Measurements from ENCODE around the gene SERPINA3.
"Not testable (repeated sequence)": the region's sequence is repeated elsewhere in the genome, so short reads cannot be mapped to it uniquely, and the experiment has no call there.

SERPINA3 gene

DNA sequence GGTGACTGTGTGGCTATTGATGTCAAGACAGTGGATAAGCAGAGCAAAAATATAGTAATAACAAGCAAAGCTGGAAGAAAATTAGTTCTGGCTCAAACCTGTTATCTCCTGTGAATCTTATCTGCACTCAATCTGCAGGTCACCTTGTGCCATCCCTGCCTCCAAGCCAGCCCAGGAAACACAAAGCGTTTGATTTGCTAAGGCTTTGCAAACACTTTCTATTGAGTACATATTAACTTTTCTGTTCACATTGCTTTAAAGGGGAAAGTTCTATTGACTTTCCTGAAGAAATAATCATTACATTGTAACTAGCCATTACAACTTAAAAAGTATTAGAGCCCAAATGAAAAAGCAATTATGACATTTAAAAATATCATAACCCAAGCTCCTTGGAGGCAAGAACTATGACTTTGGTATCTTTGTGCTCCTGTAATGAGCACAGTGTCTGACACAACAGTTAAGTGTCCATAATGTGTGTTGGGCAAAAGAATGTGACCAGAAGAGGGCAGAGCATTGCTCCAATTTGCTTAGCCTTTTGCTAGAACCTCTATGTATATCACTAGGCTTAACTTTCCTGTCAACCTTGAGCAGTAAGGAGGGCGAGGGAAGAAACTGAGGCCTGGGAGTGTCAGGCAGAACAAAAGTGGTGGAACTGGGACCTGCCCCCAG lies 24.7 kb downstream of the SERPINA3 start:
- DNase-seq = no peak

DNA sequence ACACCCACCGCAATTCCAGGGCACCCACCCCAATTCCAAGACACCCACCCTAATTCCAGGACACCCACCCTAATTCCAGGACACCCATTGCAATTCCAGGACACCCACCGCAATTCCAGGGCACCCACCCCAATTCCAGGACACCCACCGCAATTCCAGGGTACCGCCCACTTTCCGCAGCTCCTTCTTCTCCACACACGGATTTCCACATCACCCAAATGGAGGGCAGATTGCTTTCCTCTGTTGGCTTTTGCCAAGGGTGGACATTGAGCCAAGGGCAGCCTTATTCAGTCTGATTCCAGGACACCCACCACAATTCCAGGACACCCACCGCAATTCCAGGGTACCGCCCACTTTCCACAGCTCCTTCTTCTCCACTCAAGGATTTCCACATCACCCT lies 25.6 kb downstream of the SERPINA3 start:
- DNase-seq = not testable (repeated sequence)

DNA sequence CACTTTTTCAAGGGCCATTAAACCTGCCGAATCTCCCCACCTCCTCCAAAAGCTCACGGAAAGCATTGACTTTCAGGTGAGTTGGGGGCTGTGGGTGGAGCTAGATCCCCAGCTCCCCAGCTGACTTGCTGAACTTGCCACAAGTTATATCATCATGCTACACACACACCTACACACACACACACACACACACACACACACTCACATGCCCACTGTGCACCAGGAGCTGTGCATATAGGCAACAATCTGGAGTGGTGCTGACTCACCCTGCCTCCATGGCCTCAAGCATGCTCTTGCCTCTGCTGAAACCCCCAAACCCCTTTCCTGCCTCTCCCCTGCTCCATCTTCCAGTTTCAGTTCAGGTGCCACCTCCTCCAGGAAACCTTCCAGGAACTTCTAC lies 26.1 kb downstream of the SERPINA3 start:
- DNase-seq = no peak

DNA sequence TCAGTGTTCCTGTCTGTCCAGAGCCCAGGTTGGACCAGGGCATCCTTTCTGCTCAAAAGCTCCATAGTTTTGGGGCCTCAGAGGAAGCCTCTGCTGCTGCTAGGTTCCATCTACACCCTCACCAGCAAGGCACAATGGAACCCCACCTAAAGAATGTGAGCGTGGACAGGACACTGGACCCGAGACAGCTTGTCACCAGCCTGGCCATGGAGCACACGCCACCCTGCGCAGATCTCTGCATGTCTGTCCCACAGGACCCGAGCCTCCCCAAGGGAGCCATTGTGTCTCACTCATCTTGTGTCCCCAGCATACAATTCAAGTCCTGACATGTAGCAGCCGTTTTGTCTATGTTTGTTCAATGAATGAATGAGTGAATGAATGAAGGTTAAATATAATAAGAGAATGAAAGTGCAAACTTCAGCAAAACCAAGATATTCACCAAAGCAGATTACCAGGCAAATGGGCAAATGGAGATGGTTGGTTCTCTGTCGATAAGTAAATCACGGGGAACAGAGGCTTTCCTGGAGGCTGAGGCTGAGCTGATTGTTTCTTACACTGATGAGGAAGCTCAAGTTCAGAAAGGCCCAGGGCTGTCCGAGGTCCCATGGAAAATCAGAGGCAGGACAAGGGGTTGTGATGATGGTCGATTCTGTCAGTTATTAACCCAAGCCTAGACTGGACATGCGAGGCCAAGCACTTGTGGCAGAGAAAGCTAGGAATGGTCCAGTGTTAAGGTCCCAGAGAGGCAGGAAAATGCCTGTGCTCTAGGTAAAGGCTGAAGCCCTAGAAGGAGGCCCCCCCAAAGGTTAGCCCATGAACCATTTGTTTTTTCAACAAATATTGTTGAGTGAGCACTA lies 27.0 kb downstream of the SERPINA3 start:
- no peak for DNase-seq

DNA sequence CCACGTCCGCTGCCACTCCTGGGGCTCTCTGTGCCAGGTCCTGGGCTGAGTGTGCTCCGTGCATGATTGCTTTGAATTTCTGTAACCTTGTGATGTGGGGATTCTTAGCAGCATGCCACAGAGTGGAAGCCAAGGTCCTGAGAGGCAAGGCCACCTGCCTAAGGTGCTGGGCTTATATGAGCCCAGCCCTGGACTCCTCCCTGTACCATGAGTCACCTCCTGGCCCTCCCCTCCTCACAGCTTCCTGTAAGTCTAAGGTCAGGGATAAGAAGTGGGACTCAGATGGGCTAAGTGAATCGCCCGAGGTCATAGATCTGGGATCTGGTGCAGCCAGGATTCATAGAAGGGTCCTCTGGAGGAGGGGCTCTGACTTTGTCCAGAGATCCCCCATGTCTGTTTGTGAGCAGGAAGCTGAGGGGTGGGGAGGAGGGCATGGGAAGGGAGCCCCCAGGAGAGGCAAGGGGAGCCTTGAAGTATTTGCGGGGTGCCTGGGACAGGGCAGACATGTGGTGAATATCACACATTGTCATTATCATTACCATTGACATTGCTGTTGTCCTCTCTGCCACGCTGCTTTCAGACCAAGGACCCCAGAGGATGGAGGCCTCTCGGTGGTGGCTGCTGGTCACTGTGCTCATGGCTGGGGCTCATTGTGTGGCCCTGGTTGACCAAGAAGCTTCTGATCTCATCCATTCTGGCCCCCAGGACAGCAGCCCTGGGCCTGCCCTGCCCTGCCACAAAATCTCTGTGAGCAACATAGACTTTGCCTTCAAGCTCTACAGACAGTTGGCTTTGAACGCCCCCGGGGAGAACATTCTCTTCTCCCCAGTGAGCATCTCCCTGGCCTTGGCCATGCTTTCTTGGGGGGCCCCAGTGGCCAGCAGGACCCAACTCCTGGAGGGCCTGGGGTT lies 28.8 kb downstream of the SERPINA3 start:
- DNase-seq = no peak

- DNase-seq = no peak
Measured at GRCh38 chr14:94641632-94641955, 29.4 kb downstream of the SERPINA3 start.

DNA sequence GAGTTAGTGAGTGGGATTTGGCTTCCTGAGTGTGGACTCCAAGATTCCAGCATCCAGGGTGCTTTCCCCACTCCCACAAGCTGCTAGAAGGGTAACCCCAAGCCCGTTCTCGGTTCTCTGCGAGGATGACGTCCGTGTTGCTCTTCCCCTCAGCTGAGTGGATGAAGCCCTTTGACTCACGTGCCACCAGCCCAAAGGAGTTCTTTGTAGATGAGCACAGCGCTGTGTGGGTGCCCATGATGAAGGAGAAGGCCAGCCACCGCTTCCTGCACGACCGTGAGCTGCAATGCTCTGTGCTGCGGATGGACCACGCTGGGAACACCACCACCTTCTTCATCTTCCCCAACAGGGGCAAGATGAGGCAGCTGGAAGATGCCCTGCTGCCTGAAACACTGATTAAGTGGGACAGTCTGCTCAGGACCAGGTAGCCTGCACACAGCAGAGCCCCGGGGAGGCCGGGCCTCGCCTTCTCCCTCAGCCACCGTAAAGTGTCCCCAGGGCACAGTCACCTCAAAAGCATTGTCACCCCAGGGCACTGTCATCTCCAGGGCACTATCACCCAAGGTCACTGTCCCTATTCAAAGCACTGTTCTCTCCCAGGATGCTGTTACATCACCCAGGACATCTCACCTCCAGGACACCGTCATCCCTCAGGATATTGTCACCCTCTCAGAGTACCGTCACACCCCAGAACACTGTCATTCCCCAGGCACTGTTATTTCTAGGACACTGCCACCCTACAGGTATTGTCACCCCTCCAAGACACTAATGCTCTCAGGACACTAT lies 31.3 kb downstream of the SERPINA3 start:
- DNase-seq = no peak

DNA sequence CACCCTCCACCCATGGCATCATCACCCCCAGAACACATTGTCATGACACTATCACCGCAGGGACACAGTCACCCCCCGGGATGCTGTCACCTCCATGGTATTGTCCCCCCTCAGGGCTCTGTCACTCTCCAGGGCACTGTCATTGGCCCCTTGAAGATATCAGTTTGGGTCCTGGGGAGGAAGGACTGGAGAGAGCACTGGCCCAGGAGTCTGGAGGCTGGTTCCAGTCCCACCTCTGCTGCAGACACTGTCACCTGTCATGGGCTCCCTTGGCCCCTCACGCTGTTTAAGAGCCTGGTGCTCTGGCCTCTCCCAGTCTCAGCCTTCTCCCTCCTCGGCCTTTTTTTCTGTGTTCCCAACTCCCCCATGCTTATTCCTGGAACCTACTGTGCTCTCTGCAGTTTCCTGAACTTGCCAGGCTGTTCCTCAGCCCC lies 31.9 kb downstream of the SERPINA3 start:
- no peak for DNase-seq

GRCh38 chr14:94646066-94646465 lies 33.9 kb downstream of the SERPINA3 start:
- no peak for DNase-seq

DNA sequence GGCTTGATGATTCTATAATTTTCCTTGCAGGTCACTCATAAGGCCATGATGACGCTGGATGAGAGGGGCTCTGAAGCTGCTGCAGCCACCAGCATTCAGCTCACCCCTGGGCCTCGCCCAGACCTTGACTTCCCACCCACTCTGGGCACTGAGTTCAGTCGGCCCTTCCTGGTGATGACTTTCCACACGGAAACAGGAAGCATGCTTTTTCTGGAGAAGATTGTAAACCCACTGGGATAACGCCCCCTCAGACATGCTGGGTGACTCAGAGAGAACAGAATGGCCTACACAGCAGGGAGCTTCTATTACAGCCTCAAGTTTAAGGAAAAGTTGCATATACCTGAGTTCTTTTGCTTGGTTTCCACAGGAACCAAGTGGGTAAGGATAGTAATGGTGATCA lies 34.3 kb downstream of the SERPINA3 start:
- no peak for DNase-seq

- no peak for DNase-seq
Measured at GRCh38 chr14:94648801-94649200, 36.6 kb downstream of the SERPINA3 start.

- no peak for DNase-seq
Measured at GRCh38 chr14:94649543-94650443, 37.6 kb downstream of the SERPINA3 start.

DNA sequence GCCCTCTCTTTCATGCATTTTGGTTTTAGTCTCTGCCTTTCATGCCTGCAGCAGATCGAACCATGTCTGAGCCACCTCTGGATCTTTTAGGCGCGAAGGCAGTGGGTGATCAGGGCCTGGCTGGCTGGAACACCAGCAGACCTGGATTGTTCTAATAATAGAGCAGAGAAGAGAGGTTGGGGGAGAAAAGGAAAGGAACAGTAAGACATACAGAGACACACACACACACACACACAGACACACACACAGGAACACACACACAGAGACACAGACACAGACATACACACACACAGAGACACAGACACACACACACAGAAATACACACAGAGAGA lies 38.2 kb downstream of the SERPINA3 start:
- no peak for DNase-seq

DNA sequence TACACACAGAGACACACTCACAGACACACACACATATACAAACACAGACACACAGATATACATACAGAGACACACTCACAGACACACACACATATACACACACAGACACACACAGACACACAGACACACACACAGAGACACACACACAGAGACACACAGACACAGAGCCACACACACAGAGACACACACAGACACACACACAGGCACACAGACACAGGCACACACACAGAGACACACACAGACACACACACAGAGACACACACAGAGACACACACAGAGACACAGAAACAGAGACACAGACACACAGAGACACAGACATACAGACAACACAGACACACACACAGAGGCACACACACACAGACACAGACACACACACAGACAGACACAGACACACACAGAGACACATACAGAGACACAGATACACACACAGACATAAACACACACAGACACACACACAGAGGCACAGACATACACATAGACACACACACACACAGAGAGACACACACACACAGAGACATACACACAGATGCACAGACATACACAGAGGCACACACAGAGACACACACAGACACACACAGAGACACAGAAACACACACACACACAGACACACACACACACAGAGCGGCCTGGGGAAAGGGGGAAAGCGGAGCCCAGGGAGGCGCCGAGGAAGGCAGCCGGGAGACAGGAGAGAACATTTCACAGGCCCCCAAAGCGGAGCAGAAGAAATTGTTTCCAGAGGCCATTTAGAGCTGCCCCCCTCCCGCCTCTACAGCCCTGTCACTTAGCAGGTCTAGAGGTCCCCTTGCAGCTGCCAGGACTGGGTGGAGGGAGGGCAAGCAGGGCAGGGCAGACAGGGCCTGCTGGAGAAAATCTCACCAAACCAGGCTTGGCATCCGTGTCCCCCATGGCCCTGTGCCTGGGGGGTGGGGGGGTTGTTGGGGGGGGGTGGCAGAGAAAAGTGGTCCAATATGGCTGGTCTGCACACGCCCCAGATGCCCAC lies 38.9 kb downstream of the SERPINA3 start:
- DNase-seq = no peak

DNA sequence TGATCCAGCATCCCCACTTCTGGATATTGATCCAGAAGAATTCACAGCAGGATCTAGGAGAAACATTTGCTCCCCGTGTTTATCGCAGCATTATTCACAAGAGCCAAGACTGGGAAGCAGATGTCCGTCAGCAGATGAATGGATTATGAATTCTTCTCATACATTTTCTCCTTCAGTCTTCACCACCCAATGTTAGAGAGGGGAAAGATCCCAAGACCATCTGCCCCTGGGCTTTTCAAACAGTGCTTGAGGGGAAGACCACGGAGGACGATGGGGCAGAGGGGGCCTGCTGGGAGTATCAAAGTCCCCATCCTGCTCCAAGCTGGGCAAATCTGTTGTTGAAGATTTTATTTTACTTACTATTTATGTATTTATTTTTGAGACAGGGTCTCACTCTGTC lies 41.1 kb downstream of the SERPINA3 start:
- no peak for DNase-seq

DNA sequence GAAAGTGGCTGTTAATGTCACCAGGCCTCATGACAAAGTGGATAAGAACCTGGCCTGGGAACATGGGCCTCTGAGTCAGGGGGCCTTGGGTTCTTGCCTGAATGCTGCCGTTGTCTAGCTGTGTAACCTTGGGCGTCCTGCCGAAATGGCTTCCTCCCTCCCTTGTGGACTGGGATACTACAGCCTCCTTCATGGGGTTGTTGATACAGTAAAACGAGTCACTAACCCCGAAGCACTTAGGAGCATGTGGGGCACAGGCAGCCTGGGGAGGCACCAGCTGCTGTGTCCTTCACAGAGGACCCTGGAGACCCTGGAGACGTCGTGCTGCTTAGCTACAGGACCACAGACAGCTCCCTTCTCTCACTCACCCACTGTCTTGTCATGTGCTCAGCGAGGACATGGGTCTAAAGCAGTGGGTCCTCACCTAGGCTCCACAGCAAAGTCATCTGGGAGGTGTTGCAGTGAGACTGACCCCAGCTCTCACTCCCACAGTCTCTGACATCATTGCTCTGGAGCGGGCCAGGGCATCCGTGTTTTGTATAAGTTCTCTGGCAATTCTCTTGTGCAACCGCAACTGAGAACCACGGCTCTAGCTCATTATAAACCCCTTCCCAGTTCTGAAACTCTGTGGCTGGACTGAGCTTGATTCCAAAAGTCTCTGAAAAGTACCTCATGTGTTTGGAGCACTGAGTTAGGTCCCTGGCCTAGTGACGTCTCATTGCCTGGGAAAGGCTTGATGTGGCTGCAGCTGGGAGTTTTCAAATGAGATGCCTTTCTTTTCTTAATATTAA lies 42.1 kb downstream of the SERPINA3 start:
- no peak for DNase-seq

GRCh38 chr14:94655169-94655710 lies 43.0 kb downstream of the SERPINA3 start:
- DNase-seq = no peak

DNA sequence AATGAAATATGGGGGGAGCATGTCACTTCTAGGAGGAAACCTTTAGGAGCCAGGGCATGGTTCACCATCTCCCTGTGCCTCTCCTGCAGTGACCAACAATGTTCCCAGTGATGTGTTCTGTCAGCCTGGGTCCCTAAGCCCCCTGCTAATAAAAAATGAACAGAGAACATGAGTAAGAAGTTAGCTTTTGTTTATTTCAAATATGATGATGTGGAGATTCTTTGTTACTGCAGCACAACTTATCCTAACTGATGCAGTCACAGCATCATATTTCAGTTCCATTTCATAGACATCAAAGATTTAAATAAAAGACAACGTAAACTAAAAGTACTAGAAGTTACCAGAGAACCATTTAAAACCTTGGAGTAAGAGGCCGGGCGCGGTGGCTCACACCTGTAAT lies 43.9 kb downstream of the SERPINA3 start:
- DNase-seq = no peak

GRCh38 chr14:94659256-94659655 lies 47.1 kb downstream of the SERPINA3 start:
- DNase-seq = no peak

All from NCI-H1048 (cell line).